Tibial artery (tissue), 4 donors: ENCODE data around the gene ATP5F1D.

ENCODE experiments used
- DNase-seq, 2 donors: peaks; one replicate each; pipeline ENCODE4 v3.0.0-alpha.2; 2019
- H3K27ac ChIP-seq, 2 donors: fragments of 200-600 bp; sonication (generic) in 1 of 2; 1 replicate in 1 of 2; 2 replicates in 1 of 2; pipeline ENCODE4 v1.5.1; 2018 to 2019; ENCODE audit warnings: mild to moderate bottlenecking in 1 of 2
- H3K27me3 ChIP-seq, 2 donors: fragments of 200-600 bp; sonication (generic) in 1 of 2; one replicate each; pipeline versions ENCODE4 v1.5.1 to v1.6.0; 2016 to 2019
- H3K36me3 ChIP-seq, 3 donors: fragments of 200-600 bp; sonication (generic) in 2 of 3; one replicate each; pipeline ENCODE4 v1.5.1; 2016 to 2019; ENCODE audit warnings: mild to moderate bottlenecking in 2 of 3
- H3K4me1 ChIP-seq, 4 donors: fragments of 200-600 bp; sonication (generic) in 2 of 4; 1 replicate in 3 of 4; 2 replicates in 1 of 4; pipeline ENCODE4 v1.5.1; 2016 to 2019
- H3K4me3 ChIP-seq, 2 donors: fragments of 200-600 bp; sonication (generic) in 1 of 2; 1 replicate in 1 of 2; 2 replicates in 1 of 2; pipeline ENCODE4 v1.5.1; 2018 to 2019; ENCODE audit warnings: mild to moderate bottlenecking in 2 of 2
- H3K9me3 ChIP-seq, 3 donors: fragments of 200-600 bp; sonication (generic) in 1 of 3; one replicate each; pipeline ENCODE4 v1.5.1; 2016 to 2019
- intact Hi-C: fragments of 100-400 bp; cut with DNase I; formaldehyde crosslinking; loops from one replicate; pipeline ENCODE4 v1.15.0; 2023; ENCODE audit warnings: low total_unique reads
- TF ChIP-seq, protein P1 (sequence below), 2 experiments: fragments of 200-600 bp in 1 of 2; fragments of 450-650 bp in 1 of 2; IDR thresholded peaks; one replicate each; pipeline ENCODE4 v1.5.1; 2017 to 2019; ENCODE audit warnings: antibody characterized with exemption in 2 of 2, mild to moderate bottlenecking in 1 of 2, moderate library complexity in 1 of 2

Gene ATP5F1D

DNA sequence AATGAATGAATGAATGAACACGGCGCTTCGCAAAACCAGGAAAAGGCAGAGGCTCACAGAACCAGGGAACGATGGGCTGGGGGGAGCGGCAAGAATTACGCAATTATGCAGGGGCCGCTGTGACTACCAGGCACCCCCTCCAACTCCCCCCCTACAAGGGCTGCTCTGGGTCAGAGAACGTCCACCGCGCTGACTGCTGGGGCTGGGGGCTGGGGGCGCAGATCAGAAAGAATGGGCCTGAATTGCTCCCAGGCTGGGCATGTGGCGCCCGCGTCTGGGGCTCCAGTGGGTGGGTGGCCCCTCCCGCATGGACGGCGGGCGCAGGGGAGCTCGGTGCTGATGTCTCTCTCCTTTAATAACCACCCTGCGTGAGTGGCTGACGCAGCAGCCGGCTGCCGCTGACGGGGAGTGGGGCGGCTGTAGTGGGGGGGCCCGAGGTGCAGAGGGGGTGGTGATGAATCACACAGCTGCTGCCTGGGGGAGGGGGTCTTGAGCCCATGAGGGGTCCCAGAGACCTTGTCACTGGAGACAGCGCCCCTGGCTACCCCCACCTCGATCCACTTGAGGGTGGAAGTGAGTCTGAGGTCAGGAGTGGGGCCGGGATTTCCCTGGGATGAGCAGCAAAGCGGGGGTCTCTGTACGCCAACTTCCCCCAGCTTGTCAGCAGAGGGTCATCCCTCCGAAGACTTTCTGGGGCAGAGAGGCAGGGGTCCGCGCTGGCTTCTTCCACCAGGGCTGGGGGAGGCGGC lies 26.1 kb downstream of the ATP5F1D start:
- Histone ChIP-seq H3K27ac (peak overlapping the region in 1 of 2 donors; percentile 91), H3K4me1 (peaks cover 3 to 79% (median 71%) of the 10 kb centered on the region in 4 donors), H3K4me3 (peak overlapping the region in 1 of 2 donors; percentile 68), H3K36me3 (peaks cover 19 to 20% (median 20%) of the 10 kb centered on the region in 3 donors), H3K27me3 (no peaks in the 10 kb centered on the region), H3K9me3 (no peaks in the 10 kb centered on the region)
- intact Hi-C loops: loop anchor here (1.0 kb wide), 1 partner anchor 23 kb away; no protein-coding TSS in a partner anchor
- TF ChIP-seq, protein P1, sequence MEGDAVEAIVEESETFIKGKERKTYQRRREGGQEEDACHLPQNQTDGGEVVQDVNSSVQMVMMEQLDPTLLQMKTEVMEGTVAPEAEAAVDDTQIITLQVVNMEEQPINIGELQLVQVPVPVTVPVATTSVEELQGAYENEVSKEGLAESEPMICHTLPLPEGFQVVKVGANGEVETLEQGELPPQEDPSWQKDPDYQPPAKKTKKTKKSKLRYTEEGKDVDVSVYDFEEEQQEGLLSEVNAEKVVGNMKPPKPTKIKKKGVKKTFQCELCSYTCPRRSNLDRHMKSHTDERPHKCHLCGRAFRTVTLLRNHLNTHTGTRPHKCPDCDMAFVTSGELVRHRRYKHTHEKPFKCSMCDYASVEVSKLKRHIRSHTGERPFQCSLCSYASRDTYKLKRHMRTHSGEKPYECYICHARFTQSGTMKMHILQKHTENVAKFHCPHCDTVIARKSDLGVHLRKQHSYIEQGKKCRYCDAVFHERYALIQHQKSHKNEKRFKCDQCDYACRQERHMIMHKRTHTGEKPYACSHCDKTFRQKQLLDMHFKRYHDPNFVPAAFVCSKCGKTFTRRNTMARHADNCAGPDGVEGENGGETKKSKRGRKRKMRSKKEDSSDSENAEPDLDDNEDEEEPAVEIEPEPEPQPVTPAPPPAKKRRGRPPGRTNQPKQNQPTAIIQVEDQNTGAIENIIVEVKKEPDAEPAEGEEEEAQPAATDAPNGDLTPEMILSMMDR (IDR thresholded peaks at IDR 0.05): no peak
- peak; percentile 31 to 77 for DNase-seq

DNA sequence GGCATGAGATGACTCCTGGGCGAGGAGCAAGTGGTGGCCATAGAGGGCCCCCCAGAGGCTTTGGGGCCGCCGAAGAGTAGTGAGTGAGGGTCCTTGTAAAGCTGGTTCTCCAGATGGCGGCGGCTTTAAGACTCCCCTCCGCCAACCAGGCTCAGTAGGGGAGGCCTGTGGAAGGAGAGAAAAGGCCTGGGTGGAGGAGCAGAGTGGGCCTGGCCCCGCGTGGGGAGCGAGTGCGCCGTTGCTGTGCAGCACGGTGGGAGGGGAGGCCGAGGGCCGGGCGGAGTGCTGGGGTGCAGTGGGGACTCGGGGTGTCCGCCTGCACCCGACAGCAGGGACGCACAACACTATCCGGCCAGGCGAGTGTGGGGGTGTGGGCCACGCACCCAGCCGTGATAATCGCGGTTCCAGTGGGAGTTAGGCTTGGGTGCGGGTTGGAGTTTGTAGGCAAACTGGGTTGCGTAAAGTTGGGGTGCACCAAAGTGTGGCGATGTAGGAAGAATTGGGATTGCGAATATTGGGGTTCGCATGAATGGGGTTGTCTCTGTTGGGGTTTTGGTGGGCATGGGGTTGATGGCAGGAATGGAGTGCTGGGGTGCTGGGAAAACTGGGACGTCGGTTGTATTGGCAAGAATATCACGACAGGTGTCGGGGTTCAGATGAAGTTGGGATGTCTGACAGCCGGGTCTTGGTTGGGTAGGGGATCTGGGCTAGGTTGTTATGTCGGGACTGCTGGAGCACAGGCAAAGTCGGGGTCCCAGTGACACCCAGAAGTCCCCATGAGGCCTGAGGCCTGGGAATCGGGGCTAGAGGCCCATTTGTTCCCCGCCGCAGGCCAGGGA lies 26.9 kb downstream of the ATP5F1D start:
- H3K27ac ChIP-seq: peak overlapping the region; percentile 91 to 100
- H3K4me3 ChIP-seq: peak overlapping the region; percentile 73 to 82
- peaks cover 27 to 28% (median 28%) of the 10 kb centered on the region in 3 donors for H3K36me3 ChIP-seq
- DNase-seq: peak in 1 of 2 donors; percentile 78
- no peaks in the 10 kb centered on the region for H3K27me3 ChIP-seq
- peaks cover 9 to 79% (median 74%) of the 10 kb centered on the region in 4 donors for H3K4me1 ChIP-seq
- intact Hi-C loops: no loop called here
- H3K9me3 ChIP-seq: no peaks in the 10 kb centered on the region
- TF ChIP-seq, protein P1 (IDR thresholded peaks at IDR 0.05): no peak

DNA sequence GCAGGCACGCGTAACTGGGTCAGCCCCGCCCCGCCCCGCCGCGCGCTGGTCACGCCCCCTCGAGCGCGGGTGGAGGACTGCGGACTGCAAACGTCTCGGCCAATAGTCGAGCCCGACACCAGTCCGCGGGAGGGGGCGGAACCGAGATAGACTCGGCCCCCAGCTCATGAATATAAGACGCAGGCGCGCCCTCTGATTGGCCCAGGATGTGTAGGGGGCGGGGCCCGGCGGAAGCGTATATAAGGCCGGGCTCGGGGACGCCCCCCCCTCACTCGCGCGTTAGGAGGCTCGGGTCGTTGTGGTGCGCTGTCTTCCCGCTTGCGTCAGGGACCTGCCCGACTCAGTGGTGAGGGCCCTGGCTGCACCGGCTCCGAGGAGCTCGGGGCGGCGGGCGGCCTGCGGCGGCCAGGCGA lies 27.5 kb downstream of the ATP5F1D start, which contains the start of gene CIRBP:
TSS of gene CIRBP (plus strand) at position 268 of the 413 bp plus-strand sequence. CDS start 1,602 bp downstream, outside the sequence.
- Histone ChIP-seq H3K9me3 (no peaks in the 10 kb centered on the region), H3K27me3 (no peaks in the 10 kb centered on the region), H3K36me3 (peaks cover 33 to 34% (median 34%) of the 10 kb centered on the region in 3 donors), H3K27ac (peak within 1 kb of the TSS; percentile 91 to 100), H3K4me1 (peaks cover 10 to 86% (median 80%) of the 10 kb centered on the region in 4 donors), H3K4me3 (peak within 1 kb of the TSS; percentile 73 to 82)
- intact Hi-C loops: no loop called here
- peak; percentile 100 for DNase-seq
- TF ChIP-seq, protein P1 (IDR thresholded peaks at IDR 0.05): peak in 1 of 2 experiments; percentile 19

DNA sequence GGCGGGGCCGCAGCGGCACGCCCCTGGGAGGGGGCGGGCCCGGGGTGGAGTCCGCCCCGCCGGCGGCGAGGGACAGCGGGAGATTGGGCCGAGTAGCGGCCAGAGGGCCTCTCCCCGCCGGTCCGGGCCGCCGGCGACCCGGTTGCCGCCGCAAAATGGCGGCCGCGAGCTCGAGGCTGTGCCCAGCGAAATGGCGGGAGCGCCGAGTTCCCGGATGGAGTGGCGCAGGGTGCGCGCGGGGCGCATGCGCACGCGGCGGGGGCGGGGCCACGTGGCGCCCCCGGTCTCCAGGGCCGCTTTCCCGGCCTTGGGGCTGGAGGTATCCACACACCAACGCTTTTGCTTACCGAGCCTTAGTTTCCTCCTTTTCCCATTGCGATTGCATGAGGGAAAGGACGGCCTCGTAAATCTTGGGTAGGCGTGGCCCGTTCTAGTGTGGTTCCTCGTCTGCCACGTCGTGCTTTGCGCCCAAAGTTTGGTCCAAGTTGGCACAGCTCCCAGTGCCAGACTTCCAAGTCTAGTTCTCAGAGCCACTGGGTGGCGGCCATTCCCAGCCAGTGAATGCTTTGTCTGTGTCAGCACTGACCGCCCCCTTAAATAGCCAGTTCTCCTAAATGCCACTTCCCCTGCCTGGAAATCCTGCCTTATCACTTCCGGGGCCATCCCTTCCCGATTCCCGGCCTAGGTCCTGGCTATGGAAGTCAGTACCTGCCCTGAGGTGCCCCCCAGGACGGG lies 28.1 kb downstream of the ATP5F1D start:
- Histone ChIP-seq H3K36me3 (peaks cover 39 to 40% (median 40%) of the 10 kb centered on the region in 3 donors), H3K27me3 (no peaks in the 10 kb centered on the region), H3K27ac (peak overlapping the region; percentile 91 to 100), H3K4me1 (peaks cover 10 to 87% (median 85%) of the 10 kb centered on the region in 4 donors), H3K4me3 (peak overlapping the region; percentile 73 to 82), H3K9me3 (no peaks in the 10 kb centered on the region)
- intact Hi-C loops: no loop called here
- DNase-seq: peak; percentile 86 to 95
- TF ChIP-seq, protein P1 (IDR thresholded peaks at IDR 0.05): no peak
